ENCODE data around the gene HSPH1.

DNA sequence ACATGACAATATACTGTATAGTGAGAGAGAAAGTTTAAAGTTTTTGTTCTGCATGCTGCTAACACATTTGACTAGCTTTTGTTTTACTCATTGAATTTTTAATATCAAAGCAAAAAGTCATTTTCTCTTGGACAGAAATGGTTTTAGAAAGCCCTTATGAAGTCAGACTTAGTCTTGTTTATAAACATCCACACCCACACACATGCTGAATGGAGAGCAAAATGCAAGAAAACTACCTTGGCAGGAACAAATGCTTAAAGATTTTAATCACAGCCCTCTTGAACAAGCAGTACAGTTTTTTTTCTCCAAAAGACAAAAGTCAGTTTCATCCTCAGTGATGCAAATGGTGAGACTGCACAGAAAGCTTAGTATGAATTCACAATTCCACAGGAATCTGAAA is 25.0 kb downstream of the HSPH1 start:
- TF ChIP-seq CHD2 (IDR thresholded peaks at IDR 0.05; ENCODE audit: low read length) (no peak), GTF2F1 (IDR thresholded peaks at IDR 0.05; ENCODE audit: borderline replicate concordance, low read depth, low read length) (no peak), EP300 (IDR thresholded peaks at IDR 0.05; ENCODE audit: borderline replicate concordance in 1 of 2, low read depth in 2 of 2, low read length in 2 of 2) (no peak), POLR2A (IDR thresholded peaks at IDR 0.05; ENCODE audit: control extremely low read depth in 1 of 2, low read depth in 2 of 2, low read length in 2 of 2) (no peak), KDM4A (IDR thresholded peaks at IDR 0.05; ENCODE audit: low read depth, low read length, severe bottlenecking) (no peak)
- TF ChIP-seq, protein P1, sequence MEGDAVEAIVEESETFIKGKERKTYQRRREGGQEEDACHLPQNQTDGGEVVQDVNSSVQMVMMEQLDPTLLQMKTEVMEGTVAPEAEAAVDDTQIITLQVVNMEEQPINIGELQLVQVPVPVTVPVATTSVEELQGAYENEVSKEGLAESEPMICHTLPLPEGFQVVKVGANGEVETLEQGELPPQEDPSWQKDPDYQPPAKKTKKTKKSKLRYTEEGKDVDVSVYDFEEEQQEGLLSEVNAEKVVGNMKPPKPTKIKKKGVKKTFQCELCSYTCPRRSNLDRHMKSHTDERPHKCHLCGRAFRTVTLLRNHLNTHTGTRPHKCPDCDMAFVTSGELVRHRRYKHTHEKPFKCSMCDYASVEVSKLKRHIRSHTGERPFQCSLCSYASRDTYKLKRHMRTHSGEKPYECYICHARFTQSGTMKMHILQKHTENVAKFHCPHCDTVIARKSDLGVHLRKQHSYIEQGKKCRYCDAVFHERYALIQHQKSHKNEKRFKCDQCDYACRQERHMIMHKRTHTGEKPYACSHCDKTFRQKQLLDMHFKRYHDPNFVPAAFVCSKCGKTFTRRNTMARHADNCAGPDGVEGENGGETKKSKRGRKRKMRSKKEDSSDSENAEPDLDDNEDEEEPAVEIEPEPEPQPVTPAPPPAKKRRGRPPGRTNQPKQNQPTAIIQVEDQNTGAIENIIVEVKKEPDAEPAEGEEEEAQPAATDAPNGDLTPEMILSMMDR (IDR thresholded peaks at IDR 0.05; ENCODE audit: control extremely low read depth in 1 of 3, insufficient read depth in 1 of 3, low read depth in 1 of 3, low read length in 3 of 3): no peak

Data from H1 (cell line).